HG03097 (cell line): Measurements from ENCODE around the gene RNU7-1.
A peak's percentile ranks its signal among the peaks of the same experiment; 100 is the strongest.

Experiments
- ATAC-seq: cut with Tn5 transposase; IDR thresholded peaks from one replicate; pipeline ENCODE4 v1.9.1; 2021; ENCODE audit not compliant: unreplicated experiment, low FRiP score

RNU7-1 gene

GRCh38 chr12:6963016-6963731 lies 19.6 kb downstream of the RNU7-1 start:
- ATAC-seq = no peak

- no peak for ATAC-seq
These were observed 20.3 kb downstream of the RNU7-1 start for GRCh38 chr12:6963791-6964413.

- no peak for ATAC-seq
These were observed 21.0 kb downstream of the RNU7-1 start for GRCh38 chr12:6964605-6965025.

GRCh38 chr12:6965026-6965661 lies 21.5 kb downstream of the RNU7-1 start:
- ATAC-seq = peak; percentile 37

GRCh38 chr12:6965714-6966113 lies 22.1 kb downstream of the RNU7-1 start:
- ATAC-seq = no peak

- ATAC-seq = no peak
These were observed 22.7 kb downstream of the RNU7-1 start for GRCh38 chr12:6966351-6966750.

DNA sequence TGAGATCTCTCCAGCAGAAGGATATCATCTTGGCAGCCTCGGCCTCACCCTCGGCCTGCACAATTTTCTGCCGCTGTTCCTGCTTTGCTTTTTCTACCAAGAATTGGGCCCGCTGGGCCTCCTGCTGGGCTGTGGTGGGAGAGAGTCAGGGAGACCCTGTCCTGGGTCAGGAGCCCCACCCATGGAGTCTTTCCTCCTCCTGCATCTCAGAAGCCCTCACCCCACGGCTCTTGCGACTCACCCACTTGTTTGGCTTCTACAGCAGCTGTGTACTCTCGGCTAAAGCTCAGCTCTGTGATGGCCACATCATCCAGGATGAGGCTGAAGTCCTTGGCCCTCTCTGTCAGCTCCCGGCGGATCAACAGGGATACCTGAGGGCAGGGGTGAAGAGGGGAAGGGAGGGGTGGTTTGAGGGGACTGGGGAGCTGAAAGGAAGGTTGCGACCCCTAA lies 24.1 kb downstream of the RNU7-1 start:
- ATAC-seq = no peak

- ATAC-seq = no peak
These were observed 24.8 kb downstream of the RNU7-1 start for GRCh38 chr12:6968426-6968825.

DNA sequence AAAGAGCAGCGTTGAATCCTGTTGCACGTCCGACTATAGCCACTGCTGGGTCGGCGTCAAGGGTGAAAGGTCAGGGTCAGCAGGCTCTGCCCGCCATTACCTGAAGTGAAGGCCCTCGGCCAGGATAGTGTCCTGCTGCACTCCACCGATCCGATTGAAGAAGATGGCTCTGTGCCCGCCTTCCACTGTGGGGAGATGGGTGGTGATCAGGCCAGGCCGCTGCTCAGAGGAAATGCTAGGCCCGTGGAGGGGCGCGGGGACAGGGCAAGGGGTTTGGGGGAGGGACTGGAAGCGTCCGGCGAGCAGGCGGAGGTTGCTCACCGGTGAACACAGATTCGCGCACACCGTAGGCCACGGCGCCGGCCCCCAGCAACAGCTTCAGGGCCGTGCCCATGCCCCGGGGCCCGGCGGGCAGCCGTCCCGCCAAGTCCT lies 26.5 kb downstream of the RNU7-1 start:
- ATAC-seq = peak; percentile 1

- ATAC-seq = no peak
These were observed 30.6 kb downstream of the RNU7-1 start for GRCh38 chr12:6974180-6974579.

- ATAC-seq = no peak
These were observed 31.8 kb downstream of the RNU7-1 start for GRCh38 chr12:6975297-6976032.

GRCh38 chr12:6977653-6978052 lies 34.0 kb downstream of the RNU7-1 start:
- ATAC-seq = no peak

- ATAC-seq = no peak
These were observed 34.6 kb downstream of the RNU7-1 start for GRCh38 chr12:6978188-6978587.

- no peak for ATAC-seq
These were observed 35.0 kb downstream of the RNU7-1 start for GRCh38 chr12:6978611-6979011.

DNA sequence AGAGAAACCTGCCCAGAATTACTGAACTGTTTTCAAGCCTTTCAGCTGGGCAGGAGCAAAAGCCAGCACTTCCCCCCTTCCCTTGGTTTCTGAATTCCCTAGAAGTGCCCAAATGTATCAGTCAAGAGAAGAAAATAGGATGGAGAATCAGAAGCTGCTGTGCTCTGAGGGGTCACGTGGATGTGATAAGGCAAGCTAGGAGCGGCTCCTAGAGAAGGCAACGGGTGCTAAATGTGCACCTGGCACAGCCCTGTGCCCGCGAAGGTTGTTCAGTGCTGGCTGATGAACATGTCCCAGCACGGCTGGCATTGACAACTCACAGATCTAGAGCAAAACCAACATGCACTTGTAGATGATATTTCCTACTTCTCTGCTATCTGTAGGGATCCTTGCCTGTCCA lies 35.4 kb downstream of the RNU7-1 start:
- no peak for ATAC-seq

GRCh38 chr12:6979453-6979852 lies 35.8 kb downstream of the RNU7-1 start:
- no peak for ATAC-seq

- ATAC-seq = no peak
These were observed 36.5 kb downstream of the RNU7-1 start for GRCh38 chr12:6980075-6980474.

- ATAC-seq = no peak
These were observed 37.1 kb downstream of the RNU7-1 start for GRCh38 chr12:6980740-6981139.

DNA sequence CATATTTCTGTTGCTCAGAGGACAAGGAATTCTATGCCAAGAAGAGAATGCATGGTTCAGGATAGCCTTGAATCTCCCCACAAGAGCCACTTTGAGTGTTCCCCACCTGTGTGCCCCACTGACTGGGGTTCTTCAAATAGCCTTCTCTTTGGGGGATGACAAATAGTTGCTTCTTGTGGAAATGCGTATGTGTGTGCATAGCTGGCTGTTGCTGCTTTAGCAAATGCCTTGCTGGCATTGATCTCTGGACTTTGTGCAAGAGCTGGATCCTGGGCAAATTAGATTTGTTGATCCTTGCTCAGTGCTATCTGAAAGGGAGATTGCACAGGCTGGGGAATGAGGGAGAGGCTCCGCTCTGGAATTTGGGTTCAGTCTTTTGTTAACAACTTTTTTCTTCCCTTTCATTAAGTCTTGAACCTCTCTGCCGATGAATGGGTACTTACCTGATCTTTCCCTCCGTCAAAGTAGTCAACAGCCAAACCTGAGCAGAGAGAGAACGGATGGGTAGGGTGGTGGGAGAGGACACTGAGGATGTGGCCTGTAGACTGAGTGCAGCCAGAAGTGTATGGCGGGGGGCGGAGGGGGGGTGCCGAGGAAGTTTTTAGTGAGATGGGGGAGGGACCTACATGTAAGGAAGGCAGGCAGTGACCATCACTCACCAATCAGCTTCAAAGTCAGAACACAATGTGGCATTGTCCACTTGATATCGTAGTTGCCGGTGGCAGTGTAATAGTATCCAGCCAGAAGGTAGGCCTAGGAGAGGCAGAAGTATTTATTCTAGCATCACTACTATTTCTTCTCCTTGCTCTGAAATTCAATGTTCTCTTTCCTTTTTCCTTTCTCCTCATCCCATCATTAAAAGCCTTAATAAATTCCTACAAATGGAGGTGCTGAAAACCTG lies 37.8 kb downstream of the RNU7-1 start:
- ATAC-seq = no peak

DNA sequence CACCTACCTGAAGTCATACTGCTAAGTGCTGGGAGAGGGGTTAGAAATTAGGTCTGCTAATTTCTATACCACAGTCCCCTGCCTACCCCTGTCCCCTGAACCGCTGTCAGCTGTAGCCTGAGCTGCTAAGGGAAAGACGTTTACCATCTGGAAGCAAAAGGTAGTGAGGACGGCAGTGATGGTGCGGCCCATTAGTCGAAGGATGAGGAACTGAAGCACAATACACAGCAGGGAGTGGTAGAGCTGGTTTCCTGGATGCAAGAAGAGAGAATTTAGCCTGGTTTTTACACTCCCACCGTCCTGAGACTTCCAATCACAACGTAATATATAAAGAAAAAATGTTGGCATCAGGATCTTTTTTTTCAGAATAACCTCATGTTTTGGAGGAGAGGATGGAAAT lies 38.9 kb downstream of the RNU7-1 start:
- no peak for ATAC-seq
